GM18868 (cell line): ENCODE results near the gene YPEL1.
"Not testable (repeated sequence)": the region's sequence is repeated elsewhere in the genome, so short reads cannot be mapped to it uniquely, and the experiment has no call there.

Experiments
- ATAC-seq: cut with Tn5 transposase; IDR thresholded peaks from one replicate; pipeline ENCODE4 v1.9.1; 2021; ENCODE audit warnings: mild to moderate bottlenecking, moderate library complexity; ENCODE audit not compliant: unreplicated experiment

Gene YPEL1

DNA sequence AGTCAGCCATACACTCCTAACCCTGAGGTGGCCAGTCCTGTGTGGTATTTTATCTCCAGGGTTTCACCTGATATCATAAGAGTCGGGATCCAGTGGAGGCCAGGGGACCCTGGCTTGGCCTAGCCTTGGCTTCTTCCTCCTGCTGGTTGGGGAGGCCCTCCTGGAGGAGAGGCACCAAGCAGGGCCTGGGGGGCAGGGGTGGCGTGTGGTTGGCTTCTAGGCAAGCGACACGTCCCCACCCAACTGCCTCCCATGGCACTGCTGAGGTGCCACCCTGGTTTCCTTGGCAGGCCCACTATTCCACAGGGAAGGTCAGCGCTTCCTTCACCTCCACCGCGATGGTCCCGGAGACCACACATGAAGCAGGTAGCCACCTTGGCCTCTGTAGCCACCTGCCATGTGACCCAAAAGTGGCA lies 49.4 kb downstream of the YPEL1 start:
- ATAC-seq: no peak

- no peak for ATAC-seq
These were observed 50.5 kb downstream of the YPEL1 start for GRCh38 chr22:21685164-21685513.

- no peak for ATAC-seq
These were observed 51.0 kb downstream of the YPEL1 start for GRCh38 chr22:21684492-21685163.

DNA sequence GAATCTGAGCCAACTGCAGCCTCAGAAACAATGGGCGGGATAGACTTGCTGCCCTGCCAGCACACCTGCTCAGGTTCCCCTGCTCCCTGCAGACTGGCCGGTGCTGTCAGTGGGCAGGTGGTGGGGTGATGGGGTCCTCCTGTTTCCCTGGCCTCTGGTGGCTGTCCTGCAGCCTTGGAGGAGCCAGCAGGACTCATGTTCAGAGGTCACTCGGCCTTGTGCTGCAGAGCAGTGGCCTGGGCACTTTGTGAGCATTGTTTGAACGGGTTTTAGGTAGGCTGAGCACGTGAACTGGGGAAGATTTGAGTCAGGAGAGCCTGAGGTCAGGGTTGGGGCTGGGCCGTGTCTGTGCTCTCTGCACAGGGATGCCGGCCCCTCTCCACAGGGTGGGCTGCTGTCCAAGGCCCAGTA lies 52.2 kb downstream of the YPEL1 start:
- ATAC-seq: no peak

GRCh38 chr22:21682385-21683175 lies 53.0 kb downstream of the YPEL1 start:
- ATAC-seq: no peak

DNA sequence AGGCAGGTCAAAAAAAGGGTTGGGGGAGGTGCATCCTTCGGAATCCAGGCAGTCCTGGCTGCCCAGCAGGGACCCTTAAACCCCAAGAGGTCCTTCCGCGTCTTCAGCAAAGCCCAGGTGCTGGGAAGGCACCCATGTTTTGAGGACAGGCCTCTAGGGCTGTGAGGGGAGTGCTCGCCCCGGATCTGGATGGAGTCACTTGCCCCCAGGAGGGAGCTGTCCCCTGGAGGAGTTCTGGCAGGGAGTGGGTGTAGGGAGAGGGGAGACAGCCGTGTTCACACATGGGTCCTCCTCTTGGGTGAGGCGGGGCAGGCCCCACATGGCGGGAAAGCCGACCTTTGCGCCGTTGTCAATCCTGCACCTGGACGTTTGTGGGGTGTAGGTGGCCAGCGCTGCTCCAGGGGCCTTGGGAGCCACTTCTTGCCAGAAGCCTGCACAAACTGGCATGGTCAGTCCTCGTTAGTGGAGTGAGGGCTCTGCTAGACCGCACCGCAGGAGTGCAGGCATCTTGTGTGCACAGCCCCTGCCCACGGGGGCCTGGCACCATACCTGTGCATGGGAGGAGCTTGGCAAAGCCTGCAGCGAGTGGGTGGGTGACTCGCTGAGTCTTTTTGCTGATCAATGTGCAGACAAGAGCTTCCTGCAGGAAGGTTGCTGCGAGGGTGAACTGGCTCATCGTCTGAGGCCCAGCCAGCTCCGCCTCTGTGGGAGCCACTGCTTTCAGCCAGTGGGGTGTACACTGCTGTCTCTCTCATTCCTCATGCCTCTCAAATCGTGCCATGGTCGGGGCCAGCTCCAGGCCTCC lies 53.8 kb downstream of the YPEL1 start:
- no peak for ATAC-seq

DNA sequence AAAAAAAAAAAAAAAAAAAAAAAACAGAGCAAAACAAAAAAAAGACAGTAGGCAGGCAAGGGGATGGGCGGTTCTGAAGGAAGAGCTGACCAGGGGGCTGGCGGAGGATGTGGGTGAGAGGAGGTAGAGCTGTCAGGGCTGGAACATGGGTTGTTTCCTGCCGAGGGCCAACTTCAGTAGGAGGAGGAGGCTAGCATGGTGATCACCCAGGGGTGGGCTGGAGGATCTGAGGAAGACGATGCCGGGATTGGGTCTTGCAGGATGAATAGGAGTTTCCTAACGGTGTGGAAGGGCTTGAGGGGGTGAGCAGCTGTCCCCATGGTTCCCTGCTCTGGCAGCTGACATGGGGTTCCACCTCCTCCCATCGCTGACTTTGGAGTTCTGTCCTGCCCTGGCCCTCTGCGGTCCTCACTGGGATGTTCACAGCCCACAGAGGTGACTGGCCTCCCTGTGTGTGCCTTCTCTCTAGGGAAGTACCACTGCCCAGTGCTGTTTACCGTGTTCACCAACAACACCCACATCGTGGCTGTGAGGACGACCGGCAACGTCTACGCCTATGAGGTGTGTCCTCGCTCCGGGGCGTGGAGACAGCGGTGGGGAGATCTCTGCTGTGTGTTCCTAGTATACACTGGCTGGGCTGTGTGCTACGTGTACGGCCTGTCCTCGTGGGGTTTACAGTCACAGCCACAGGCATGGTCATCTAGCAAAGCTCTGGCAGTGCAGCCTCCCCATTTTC lies 54.6 kb downstream of the YPEL1 start:
- ATAC-seq: no peak

DNA sequence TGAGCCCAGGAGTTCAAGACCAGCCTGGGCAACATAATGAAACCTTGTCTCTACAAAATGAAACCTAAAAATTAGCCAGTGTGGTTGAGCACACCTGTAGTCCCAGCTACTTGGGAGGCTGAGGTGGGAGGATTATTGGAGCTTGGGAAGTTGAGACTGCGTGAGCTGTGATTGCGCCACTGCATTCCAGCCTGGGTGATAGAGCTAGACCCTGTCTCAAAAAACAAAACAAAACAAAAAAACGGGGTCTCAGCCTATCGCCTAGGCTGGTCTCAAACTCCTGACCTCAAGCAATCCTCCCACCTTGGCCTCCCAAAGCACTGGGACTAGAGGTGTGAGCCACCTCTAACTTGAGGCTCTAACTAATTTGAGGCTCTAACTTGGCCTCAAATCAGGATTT lies 56.2 kb downstream of the YPEL1 start:
- no peak for ATAC-seq

DNA sequence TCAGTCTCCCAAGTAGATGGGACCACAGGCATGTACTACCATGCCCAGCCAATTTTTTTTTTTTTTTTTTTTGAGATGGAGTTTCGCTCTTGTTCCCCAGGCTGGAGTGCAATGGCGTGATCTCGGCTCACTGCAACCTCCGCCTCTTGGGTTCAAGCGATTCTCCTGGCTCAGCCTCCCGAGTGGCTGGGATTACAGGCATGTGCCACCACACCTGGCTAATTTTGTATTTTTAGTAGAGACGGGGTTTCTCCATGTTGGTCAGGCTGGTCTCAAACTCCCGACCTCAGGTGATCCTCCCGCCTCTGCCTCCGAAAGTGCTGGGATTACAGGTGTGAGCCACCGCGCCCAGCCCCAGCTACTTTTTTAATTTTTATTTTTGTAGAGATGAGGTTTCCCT lies 56.8 kb downstream of the YPEL1 start:
- ATAC-seq: not testable (repeated sequence)

DNA sequence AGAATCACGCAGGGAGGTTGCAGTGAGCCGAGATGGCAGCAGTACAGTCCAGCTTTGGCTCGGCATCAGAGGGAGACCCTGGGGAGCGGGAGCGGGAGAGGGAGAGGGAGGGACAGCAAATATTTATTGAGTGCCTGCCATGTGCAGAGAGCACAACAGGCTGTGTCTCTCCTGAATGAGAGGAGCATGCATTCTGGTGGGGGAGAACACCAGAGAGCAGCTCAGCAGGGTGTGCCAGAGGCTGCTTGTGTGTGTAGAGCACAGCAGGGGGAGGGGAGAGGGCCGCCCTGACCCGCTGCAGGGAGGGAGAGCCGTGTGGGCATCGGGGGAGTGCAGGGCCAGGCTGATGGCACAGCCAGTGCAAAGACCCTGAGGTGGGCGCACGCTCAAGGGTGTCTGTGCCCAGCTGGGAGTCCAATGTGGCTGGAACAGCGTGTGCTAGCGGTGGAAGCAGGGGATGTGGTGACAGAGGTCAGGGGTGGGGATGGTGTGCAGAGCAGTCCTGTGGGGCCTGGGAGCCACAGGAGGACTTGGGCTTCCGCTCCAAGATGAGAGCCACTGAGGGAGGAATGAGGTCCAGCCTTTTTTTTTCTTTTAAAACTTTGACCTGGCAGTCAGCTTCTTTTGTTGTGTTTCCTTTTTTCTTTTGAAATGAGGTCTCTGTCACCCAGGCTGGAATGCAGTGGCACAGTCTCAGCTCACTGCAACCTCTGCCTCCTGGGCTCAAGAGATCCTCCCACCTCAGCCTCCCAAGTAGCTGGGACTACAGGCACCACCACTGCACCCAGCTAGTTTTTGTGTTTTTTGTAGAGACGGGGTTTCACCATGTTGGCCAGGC lies 57.8 kb downstream of the YPEL1 start:
- no peak for ATAC-seq

DNA sequence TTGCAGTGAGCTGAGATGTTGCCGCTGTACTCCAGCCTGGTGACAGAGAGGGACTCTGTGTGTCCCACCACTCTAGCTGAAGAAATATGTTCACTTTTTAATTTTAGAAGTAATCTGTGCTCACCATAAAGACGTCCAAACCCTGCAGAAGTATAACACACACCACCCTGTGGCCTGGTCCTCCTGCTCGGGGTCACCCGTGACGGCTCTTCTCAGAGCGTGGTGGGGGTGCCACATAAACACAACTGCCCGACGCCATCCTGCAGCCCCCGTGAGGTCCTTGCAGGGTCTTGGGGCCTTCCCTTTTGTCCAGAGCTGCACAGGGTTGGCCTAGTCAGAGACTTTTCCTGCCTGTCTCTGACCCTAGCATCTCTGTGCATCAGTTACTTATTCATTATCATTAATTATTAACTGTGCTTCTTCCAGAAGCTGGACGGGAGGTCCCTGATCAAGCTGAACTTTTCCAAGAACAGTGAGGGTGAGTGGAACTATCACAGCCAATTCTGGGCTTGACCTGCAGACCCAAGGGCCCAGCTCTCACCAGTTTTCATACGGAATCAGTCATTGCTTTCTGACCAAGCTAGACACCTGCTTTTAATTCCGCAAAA lies 60.9 kb downstream of the YPEL1 start:
- ATAC-seq: no peak

DNA sequence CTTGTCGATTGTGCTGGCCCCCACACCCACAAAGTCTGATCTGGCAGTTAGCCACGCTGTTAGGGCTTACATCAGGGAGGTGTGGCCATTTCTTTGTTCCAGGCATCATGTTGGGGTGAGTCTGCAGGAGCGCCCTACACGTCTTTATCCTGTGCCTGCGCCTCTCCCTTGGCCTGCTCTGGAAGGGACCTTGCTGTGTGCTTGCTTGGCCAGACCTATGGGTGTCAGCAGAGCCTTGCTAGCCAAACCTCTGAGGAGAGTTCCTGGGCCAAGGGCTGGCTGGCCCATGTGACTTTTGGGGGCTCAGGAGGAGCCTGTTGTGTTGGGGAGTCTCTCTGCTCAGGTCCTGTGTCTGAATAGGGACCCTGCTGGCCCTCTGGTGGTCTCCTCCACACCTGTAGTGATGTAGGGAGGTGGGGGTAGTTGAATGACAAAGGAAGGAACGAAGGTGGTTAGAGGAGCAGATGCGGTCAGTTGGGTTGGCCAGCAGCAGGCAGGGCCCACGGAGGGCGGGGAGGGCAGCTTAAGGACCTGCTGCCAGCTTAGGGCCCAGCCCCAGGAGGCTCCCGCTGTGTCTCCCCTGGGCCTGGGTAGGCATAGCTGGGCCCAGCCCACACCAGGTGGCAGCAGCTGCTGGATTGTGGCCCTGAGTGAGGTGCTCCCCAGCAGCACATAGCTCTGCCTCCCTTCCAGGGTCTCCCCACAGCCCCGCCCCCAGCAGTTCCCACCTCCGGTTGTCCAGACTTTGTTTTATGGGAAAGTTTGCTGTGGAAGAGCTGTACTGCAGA lies 61.9 kb downstream of the YPEL1 start:
- ATAC-seq: no peak

DNA sequence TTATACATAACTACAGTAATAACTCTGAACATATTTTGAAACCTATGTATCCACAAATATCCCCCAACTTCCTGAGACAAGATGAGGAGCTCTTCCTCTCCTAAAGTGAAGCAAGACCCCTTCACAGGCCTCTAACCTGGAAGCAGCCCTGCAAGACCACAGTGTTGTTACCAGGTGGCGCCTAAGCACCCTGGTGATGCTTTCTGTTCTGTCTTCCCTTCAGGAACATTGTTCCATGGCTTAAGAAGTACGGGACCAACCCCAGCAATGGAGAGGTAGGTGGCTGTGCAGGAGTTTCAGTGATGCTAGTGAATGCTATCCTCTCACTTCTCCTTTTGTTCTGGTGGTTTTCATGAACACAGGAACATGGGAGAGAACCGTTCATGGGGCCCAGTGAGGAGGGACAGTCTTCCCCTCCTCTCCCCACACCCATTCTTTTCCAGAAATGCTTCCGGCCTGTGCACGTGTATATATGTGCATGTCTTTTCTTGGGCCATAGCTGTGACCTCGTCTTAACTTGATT lies 63.4 kb downstream of the YPEL1 start:
- no peak for ATAC-seq

GRCh38 chr22:21669026-21669425 lies 66.6 kb downstream of the YPEL1 start:
- ATAC-seq: no peak

DNA sequence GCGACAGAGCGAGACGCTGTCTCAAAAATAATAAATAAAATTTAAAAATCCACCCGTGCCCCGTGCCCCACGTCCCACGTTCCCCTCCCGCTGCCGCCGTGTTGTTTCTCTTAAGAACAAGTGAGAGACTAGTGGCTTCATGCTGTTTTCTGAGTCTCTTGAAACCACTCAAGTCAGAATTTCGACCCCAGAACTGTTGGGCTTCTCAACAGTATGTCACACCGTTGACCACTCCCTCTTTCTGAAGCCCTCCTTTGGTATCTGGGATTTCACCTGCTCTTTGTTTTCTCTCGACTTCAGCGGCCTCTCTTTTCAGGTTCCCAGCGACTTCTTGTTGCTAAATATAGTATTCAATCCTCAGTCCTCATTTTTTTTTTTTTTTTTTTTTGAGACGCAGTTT lies 68.8 kb downstream of the YPEL1 start:
- no peak for ATAC-seq

DNA sequence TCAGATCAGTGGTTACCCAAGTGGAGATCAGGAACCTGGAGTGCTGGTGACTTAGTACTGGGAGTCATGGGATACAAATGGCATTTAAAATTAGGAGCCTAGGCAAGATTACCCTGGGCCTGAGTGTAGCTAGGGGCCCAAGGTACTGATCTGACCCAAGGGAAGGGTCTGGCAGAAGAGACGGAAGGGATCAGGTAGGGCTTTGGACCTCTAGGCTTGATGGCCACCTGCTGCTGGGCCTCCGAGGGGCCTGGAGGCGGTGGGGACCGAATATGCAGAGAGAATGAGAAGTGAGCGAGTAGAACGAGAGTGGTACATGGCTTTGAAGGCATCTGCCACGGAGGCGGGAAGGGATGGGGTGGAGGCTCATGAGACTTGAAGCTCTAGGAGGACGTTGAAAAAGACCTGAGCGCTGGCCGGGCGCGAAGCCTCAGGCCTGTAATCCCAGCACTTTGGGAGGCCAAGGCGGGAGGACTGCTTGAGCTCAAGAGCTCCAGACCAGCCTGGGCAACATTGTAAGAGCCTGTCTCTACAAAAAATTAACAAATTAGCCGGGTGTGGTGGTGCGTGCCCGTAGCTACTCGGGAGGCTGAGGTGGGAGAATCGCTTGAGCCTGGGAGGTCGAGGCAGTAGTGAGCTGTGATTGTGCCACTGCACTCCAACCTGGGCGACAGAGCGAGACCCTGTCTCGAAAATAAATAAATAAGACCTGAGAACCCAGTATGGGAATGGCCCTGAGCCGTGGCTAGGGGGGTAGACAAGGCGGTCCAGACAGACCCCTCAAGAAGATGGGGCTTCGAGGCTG lies 70.3 kb downstream of the YPEL1 start:
- ATAC-seq: no peak

DNA sequence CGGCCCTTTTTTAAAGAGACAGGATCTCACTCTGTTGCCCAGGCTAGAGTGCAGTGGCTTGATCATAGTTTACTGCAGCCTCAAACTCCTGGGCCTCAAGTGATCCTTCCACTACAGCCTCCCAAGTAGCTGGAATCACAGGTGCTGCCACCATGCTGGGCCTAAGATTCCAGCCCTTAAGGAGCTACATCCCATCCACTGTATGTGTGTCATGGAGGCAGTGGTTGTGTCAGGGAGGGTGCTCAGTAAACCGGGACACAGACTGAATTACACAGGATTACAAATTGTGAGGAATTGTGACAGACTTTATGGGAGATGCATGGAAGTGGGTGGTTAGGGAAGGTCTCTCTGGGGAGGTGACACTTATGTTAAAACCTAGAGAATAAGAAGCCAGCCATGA lies 71.9 kb downstream of the YPEL1 start:
- no peak for ATAC-seq

GRCh38 chr22:21661991-21662390 lies 73.6 kb downstream of the YPEL1 start:
- ATAC-seq: no peak
